ENCODE results near the gene SHB.

- no peak for TF ChIP-seq CTCF (IDR thresholded peaks at IDR 0.05)
- no peak for TF ChIP-seq POLR2A (IDR thresholded peaks at IDR 0.05)
Observed at GRCh38 chr9:37949576-37949975, 119.5 kb downstream of the SHB start.

Data from body of pancreas (tissue), 4 donors.